HEK293 (cell line): ENCODE measurements around the gene SULF2.

Source experiments
- CTCF ChIA-PET: fragments of 350-600 bp; formaldehyde crosslinking; extraction: SDS; loops from one replicate; lab custom pipeline; 2021; ENCODE audit warnings: antibody characterized with exemption; lab: Yijun Ruan, JAX
- POLR2A ChIA-PET: fragments of 300-600 bp; formaldehyde crosslinking; extraction: SDS; loops from one replicate; lab custom pipeline; 2020; ENCODE audit warnings: antibody characterized with exemption, inconsistent platforms; lab: Yijun Ruan, JAX
- H3K27ac ChIP-seq: fragments of 200-500 bp; sonication (Bioruptor generic); 2 replicates; pipeline ENCODE4 v1.5.1; 2014; ENCODE audit warnings: low read depth, low read length, control low read depth, inconsistent platforms; ENCODE audit errors: extremely low read depth
- H3K36me3 ChIP-seq, 2 experiments: fragments of 200-500 bp in 1 of 2; sonication (Bioruptor generic) in 1 of 2; 1 replicate in 1 of 2; 2 replicates in 1 of 2; pipeline ENCODE4 v1.5.1; 2014 to 2017; ENCODE audit warnings: inconsistent platforms in 2 of 2, low read length in 2 of 2; ENCODE audit not compliant: control insufficient read depth in 2 of 2, insufficient read depth in 1 of 2
- H3K4me1 ChIP-seq: fragments of 200-500 bp; sonication (Bioruptor generic); 2 replicates; pipeline ENCODE4 v1.5.1; 2014; ENCODE audit warnings: mild to moderate bottlenecking, low read length, inconsistent platforms; ENCODE audit not compliant: control insufficient read depth, insufficient read depth
- H3K4me3 ChIP-seq: 2 replicates; pipeline ENCODE4 v1.5.1; 2011; ENCODE audit warnings: low read depth, mild to moderate bottlenecking, control low read depth, low read length, moderate library complexity
- H3K9me3 ChIP-seq: fragments of 200-500 bp; sonication (Bioruptor generic); 2 replicates; pipeline ENCODE4 v1.5.1; 2014; ENCODE audit warnings: low read depth, low read length, inconsistent platforms; ENCODE audit not compliant: control insufficient read depth, insufficient read depth
- GLI4 ChIP-seq: fragments of 450-650 bp; formaldehyde crosslinking; IDR thresholded peaks from 2 replicates; pipeline ENCODE4 v1.5.1; 2016; ENCODE audit warnings: missing biosample characterization, missing genetic modification characterization
- GLIS2 ChIP-seq: fragments of 450-650 bp; formaldehyde crosslinking; IDR thresholded peaks from 2 replicates; pipeline ENCODE4 v1.5.1; 2016; ENCODE audit warnings: missing biosample characterization, missing genetic modification characterization
- MEIS1 ChIP-seq: sonication (generic); formaldehyde crosslinking; IDR thresholded peaks from 2 replicates; pipeline ENCODE4 v1.8.1; 2022; ENCODE audit warnings: missing genetic modification reagents, mild to moderate bottlenecking, borderline replicate concordance
- MYNN ChIP-seq: fragments of 450-650 bp; formaldehyde crosslinking; IDR thresholded peaks from 2 replicates; pipeline ENCODE4 v1.5.1; 2016; ENCODE audit warnings: missing biosample characterization, missing genetic modification characterization, borderline replicate concordance
- MZF1 ChIP-seq: fragments of 450-650 bp; formaldehyde crosslinking; IDR thresholded peaks from 2 replicates; pipeline ENCODE4 v1.5.1; 2017; ENCODE audit warnings: missing biosample characterization, missing genetic modification characterization, borderline replicate concordance
- YY1 ChIP-seq: fragments of 450-650 bp; formaldehyde crosslinking; IDR thresholded peaks from 2 replicates; pipeline ENCODE4 v1.5.1; 2018; ENCODE audit warnings: missing biosample characterization, missing genetic modification characterization
- ZBTB7A ChIP-seq: fragments of 450-650 bp; formaldehyde crosslinking; IDR thresholded peaks from 2 replicates; pipeline ENCODE4 v1.5.1; 2016; ENCODE audit warnings: low read depth, missing biosample characterization, missing genetic modification characterization
- ZFP3 ChIP-seq: fragments of 450-650 bp; formaldehyde crosslinking; IDR thresholded peaks from 2 replicates; pipeline ENCODE4 v1.5.1; 2016; ENCODE audit warnings: low read depth, missing biosample characterization, missing genetic modification characterization
- ZNF132 ChIP-seq: fragments of 450-650 bp; formaldehyde crosslinking; IDR thresholded peaks from 2 replicates; pipeline ENCODE4 v1.5.1; 2017; ENCODE audit warnings: missing biosample characterization, missing genetic modification characterization, borderline replicate concordance
- ZNF18 ChIP-seq: fragments of 450-650 bp; formaldehyde crosslinking; IDR thresholded peaks from 2 replicates; pipeline ENCODE4 v1.5.1; 2016; ENCODE audit warnings: missing biosample characterization, missing genetic modification characterization
- ZNF513 ChIP-seq: fragments of 450-650 bp; IDR thresholded peaks from 2 replicates; pipeline ENCODE4 v1.5.1; 2018; ENCODE audit warnings: missing biosample characterization, missing genetic modification characterization
- ZNF585B ChIP-seq: fragments of 450-650 bp; formaldehyde crosslinking; IDR thresholded peaks from 2 replicates; pipeline ENCODE4 v1.5.1; 2016; ENCODE audit warnings: missing biosample characterization, missing genetic modification characterization
- ZNF610 ChIP-seq: fragments of 450-650 bp; formaldehyde crosslinking; IDR thresholded peaks from 2 replicates; pipeline ENCODE4 v1.5.1; 2016; ENCODE audit warnings: missing biosample characterization, missing genetic modification characterization, borderline replicate concordance
- ZNF629 ChIP-seq: fragments of 450-650 bp; formaldehyde crosslinking; IDR thresholded peaks from 2 replicates; pipeline ENCODE4 v1.5.1; 2017; ENCODE audit warnings: missing biosample characterization, missing genetic modification characterization
- ZNF707 ChIP-seq: fragments of 450-650 bp; formaldehyde crosslinking; IDR thresholded peaks from 2 replicates; pipeline ENCODE4 v1.5.1; 2016; ENCODE audit warnings: missing biosample characterization, missing genetic modification characterization
- ZNF776 ChIP-seq: fragments of 450-650 bp; formaldehyde crosslinking; IDR thresholded peaks from 2 replicates; pipeline ENCODE4 v1.5.0; 2017; ENCODE audit warnings: missing biosample characterization, missing genetic modification characterization, borderline replicate concordance
- TF ChIP-seq, protein P1 (sequence below): fragments of 450-650 bp; formaldehyde crosslinking; IDR thresholded peaks from 2 replicates; pipeline ENCODE4 v1.5.1; 2016; ENCODE audit warnings: missing biosample characterization, missing genetic modification characterization
- TF ChIP-seq, protein P2 (sequence below): sonication (generic); formaldehyde crosslinking; IDR thresholded peaks from 2 replicates; pipeline ENCODE4 v1.8.1; 2022; ENCODE audit warnings: mild to moderate bottlenecking, moderate library complexity, missing genetic modification reagents

The SULF2 gene

DNA sequence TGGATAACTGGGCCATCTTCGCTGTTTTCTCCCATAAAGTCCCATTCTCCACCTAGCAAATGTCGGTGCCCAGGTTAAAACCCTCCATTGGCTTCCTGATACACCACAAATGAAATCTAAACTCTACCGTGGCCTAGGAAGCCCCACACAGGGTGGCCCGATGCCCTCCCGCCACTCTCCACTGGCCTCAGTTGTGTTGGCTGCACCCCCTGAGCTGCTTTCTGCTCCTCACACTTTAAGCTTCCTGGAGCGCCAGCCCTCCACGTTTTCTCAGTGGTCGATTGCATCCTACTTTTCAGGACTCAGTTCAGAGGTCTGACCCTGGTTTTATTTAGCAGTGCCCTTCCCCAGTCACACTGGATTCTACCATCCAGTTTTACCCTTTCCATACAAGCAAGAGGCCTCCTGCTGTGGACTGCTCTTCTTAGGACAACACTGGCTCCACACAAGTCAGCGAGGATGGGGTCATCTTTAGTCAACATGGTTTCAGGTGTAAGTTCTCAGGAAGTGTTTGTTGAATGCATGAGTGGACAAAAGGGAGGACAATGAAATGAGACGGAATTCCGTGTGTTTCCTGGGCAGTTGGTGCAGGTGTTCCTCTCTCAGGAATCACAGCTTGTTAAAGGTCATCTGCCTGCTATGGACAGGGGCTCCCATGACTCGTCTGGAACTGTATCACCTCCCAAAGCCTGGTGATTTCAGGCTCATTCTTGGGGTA, 124.1 kb downstream of the SULF2 start:
- no peak for TF ChIP-seq MEIS1
- no peak for TF ChIP-seq GLI4
- TF ChIP-seq, protein P1, sequence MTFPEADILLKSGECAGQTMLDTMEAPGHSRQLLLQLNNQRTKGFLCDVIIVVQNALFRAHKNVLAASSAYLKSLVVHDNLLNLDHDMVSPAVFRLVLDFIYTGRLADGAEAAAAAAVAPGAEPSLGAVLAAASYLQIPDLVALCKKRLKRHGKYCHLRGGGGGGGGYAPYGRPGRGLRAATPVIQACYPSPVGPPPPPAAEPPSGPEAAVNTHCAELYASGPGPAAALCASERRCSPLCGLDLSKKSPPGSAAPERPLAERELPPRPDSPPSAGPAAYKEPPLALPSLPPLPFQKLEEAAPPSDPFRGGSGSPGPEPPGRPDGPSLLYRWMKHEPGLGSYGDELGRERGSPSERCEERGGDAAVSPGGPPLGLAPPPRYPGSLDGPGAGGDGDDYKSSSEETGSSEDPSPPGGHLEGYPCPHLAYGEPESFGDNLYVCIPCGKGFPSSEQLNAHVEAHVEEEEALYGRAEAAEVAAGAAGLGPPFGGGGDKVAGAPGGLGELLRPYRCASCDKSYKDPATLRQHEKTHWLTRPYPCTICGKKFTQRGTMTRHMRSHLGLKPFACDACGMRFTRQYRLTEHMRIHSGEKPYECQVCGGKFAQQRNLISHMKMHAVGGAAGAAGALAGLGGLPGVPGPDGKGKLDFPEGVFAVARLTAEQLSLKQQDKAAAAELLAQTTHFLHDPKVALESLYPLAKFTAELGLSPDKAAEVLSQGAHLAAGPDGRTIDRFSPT, result no peak
- TF ChIP-seq ZNF132 (tag by site-specific recombination), result no peak
- no peak for TF ChIP-seq YY1 (tag by site-specific recombination)
- no peak for TF ChIP-seq ZNF513 (tag by site-specific recombination)
- TF ChIP-seq, protein P2, sequence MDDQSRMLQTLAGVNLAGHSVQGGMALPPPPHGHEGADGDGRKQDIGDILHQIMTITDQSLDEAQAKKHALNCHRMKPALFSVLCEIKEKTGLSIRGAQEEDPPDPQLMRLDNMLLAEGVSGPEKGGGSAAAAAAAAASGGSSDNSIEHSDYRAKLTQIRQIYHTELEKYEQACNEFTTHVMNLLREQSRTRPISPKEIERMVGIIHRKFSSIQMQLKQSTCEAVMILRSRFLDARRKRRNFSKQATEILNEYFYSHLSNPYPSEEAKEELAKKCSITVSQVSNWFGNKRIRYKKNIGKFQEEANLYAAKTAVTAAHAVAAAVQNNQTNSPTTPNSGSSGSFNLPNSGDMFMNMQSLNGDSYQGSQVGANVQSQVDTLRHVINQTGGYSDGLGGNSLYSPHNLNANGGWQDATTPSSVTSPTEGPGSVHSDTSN (CRISPR knock-in tag), result no peak
- no peak for TF ChIP-seq GLIS2 (tag by site-specific recombination)
- TF ChIP-seq MYNN (tag by site-specific recombination), result no peak
- Histone ChIP-seq H3K36me3 (peaks cover 0 to 75% of the 10 kb centered on the region in 2 experiments; a peak in 1 of 3 replicates), H3K4me3 (no peak overlapping the region), H3K4me1 (no peaks in the 10 kb centered on the region), H3K27ac (no peak overlapping the region), H3K9me3 (no peaks in the 10 kb centered on the region)
- POLR2A ChIA-PET, result interaction anchor here (0.6 kb wide), 1 partner anchor 321 kb away, joined by 3 read pairs; no protein-coding TSS in a partner anchor
- CTCF ChIA-PET, result interaction anchor here (0.6 to 5.1 kb wide), 8 partner anchors 11 to 1241 kb away, joined by 3 to 42 read pairs (median 4); no protein-coding TSS in a partner anchor

- CTCF ChIA-PET, result interaction anchor here (0.6 to 1.7 kb wide), 6 partner anchors 10 to 960 kb away, joined by 3 to 6 read pairs (median 4); no protein-coding TSS in a partner anchor
- POLR2A ChIA-PET, result interaction anchor here (0.6 kb wide), 1 partner anchor 320 kb away, joined by 3 read pairs; no protein-coding TSS in a partner anchor
- H3K36me3 ChIP-seq, result peaks cover 0 to 70% of the 10 kb centered on the region in 2 experiments; a peak in 1 of 3 replicates
- no peaks in the 10 kb centered on the region for H3K9me3 ChIP-seq
- no peak overlapping the region for H3K27ac ChIP-seq
- TF ChIP-seq ZNF776 (tag by site-specific recombination), result no peak
- TF ChIP-seq ZFP3 (tag by site-specific recombination), result no peak
- TF ChIP-seq ZNF585B (tag by site-specific recombination), result no peak
- TF ChIP-seq ZBTB7A (tag by site-specific recombination), result no peak
- no peak for TF ChIP-seq ZNF707 (tag by site-specific recombination)
- no peak for TF ChIP-seq ZNF610
- no peak for TF ChIP-seq MZF1 (tag by site-specific recombination)
- no peak for TF ChIP-seq ZNF629
- TF ChIP-seq ZNF18 (tag by site-specific recombination), result no peak
- TF ChIP-seq, all 188 proteins: peak for 0
- Histone ChIP-seq H3K4me3 (no peak overlapping the region), H3K4me1 (no peaks in the 10 kb centered on the region)
Observed at GRCh38 chr20:47660602-47660905, 124.7 kb downstream of the SULF2 start.
